T-helper 1 cell treated with Interleukin-12 subunit alpha and Interleukin-12 subunit beta and Interleukin-4 antibody, amounts not matched to agents 30 μg/mL and 1 μg/mL, for 36 hours (primary cell): ENCODE results near the gene SLC6A11.

Source experiments
- H3K27ac Mint-ChIP-seq: one replicate; pipeline ENCODE4 v1.8.0; 2021; ENCODE audit warnings: mild to moderate bottlenecking, mixed read lengths
- H3K27me3 Mint-ChIP-seq: one replicate; pipeline ENCODE4 v1.8.0; 2021; ENCODE audit warnings: low read depth, mixed read lengths
- H3K36me3 Mint-ChIP-seq: one replicate; pipeline ENCODE4 v1.8.0; 2021; ENCODE audit warnings: low read depth, mixed read lengths
- H3K4me1 Mint-ChIP-seq: one replicate; pipeline ENCODE4 v1.8.0; 2021; ENCODE audit warnings: low read depth, mixed read lengths
- H3K4me3 Mint-ChIP-seq: one replicate; pipeline ENCODE4 v1.8.0; 2021; ENCODE audit warnings: mild to moderate bottlenecking, moderate library complexity, mixed read lengths
- H3K9me3 Mint-ChIP-seq: one replicate; pipeline ENCODE4 v1.8.0; 2021; ENCODE audit warnings: mixed read lengths

The SLC6A11 gene

DNA sequence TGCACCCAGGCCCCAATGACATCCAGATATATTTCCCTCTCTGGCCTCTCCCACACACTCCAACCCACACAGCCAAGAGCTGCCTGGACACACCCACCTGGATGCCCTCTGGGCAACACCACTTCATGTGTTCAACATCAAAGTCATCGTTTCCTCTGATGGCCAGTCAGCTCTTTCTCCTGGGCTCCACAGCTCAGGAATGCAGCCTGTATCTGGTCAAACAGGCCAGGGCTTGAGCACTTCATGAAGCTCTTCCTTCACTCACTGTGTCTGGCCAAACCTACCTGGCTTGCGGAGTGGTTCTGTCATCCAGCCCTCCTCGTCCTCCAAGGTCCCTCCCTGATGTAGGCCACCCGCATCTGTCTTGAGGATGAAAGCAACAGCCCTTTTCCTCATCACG lies 35.8 kb upstream of the SLC6A11 start:
- Mint-ChIP-seq H3K4me3 (no peak overlapping the region), H3K27ac (no peak overlapping the region), H3K4me1 (peaks cover 6% of the 10 kb centered on the region), H3K27me3 (no peaks in the 10 kb centered on the region), H3K36me3 (no peaks in the 10 kb centered on the region), H3K9me3 (no peaks in the 10 kb centered on the region)

DNA sequence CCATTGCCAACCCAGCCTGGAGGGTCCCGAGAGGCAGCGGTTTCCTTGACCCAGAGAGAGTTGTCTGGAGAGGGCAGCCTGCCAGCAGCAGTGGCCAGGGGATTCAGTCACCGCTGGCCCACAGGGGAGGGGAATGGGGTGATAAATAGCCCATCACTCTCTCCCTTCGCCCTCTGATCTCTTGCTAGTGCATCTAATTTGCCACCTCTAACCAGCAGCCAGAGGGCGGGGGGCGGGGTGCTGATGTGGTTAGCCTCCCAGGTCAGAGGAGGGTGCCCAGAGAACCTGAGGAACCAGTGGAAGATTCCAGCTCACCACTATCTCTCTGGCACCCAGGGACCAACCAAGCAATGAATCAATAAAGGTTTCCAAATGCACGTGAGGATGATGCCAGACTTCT lies 35.1 kb upstream of the SLC6A11 start:
- H3K9me3 Mint-ChIP-seq, result no peaks in the 10 kb centered on the region
- no peak overlapping the region for H3K27ac Mint-ChIP-seq
- no peaks in the 10 kb centered on the region for H3K36me3 Mint-ChIP-seq
- H3K27me3 Mint-ChIP-seq, result no peaks in the 10 kb centered on the region
- H3K4me3 Mint-ChIP-seq, result no peak overlapping the region
- H3K4me1 Mint-ChIP-seq, result peaks cover 6% of the 10 kb centered on the region

DNA sequence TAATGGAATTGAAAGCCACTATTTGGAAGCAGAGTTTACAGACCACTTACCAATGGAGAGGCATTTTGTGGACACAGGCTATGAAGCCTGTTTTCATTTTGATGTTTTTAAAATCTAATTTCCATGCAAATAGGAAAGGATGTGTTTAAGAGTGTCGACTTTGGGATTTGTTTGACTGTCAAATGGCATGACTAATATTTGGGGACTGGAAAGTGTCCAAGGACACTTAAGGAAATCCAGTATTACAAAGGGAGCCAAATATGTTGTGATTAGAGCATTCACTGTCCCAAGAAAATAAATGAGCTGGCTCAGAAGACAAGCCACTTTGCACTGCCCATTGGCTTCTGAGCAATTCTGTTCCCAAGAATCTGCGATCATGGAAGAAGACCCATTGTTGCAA lies 34.0 kb upstream of the SLC6A11 start:
- peaks cover 6% of the 10 kb centered on the region for H3K4me1 Mint-ChIP-seq
- H3K4me3 Mint-ChIP-seq, result no peak overlapping the region
- no peaks in the 10 kb centered on the region for H3K9me3 Mint-ChIP-seq
- no peak overlapping the region for H3K27ac Mint-ChIP-seq
- no peaks in the 10 kb centered on the region for H3K36me3 Mint-ChIP-seq
- no peaks in the 10 kb centered on the region for H3K27me3 Mint-ChIP-seq

DNA sequence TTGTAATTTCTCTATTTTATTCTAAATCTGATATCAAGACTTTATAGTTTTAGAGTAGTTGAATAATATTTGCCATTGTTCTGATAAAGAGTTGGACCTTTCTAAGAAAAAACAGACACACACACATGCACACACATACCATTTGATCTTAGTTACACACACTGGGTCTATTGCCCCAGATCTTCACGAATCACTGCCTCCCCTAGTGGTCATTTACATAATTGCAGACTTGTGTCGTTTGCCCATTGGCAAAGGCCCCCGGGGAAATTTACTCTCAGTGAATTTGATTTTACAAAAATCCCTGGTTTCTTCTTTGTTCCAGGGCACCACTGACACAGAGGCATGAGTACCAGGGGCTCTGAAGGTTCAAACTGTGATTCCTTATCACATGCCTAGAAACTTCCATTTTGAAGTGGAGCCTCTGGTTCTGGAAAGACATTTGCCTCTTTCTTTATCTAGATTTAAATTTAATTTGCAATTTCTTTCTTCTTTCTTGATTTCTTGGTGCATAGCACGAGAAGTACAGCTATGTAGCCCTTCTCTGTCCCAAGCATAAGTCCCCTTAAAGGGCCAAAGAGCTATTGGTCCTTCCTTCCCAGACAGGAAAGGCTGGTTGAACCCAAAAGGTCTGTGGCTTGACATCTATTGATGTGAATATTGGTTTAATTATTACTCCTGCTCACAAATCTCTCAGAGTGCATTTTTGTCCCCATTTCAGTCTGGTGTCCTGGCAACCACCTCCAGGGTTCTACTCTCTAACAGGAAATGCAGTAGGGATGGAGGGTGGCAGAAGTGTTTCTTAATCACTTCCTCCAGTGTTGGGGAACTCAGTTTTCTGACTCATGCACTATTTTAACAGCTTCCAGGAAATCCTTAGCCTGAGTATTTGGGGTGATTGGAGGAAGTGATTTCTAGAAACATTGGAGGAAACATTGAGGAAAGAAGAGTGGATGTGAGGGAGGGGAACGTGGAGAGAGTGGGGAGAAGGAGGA lies 32.4 kb upstream of the SLC6A11 start:
- Mint-ChIP-seq H3K36me3 (no peaks in the 10 kb centered on the region), H3K9me3 (no peaks in the 10 kb centered on the region), H3K27me3 (peaks cover 7% of the 10 kb centered on the region), H3K4me1 (peaks cover 6% of the 10 kb centered on the region), H3K4me3 (no peak overlapping the region), H3K27ac (no peak overlapping the region)

DNA sequence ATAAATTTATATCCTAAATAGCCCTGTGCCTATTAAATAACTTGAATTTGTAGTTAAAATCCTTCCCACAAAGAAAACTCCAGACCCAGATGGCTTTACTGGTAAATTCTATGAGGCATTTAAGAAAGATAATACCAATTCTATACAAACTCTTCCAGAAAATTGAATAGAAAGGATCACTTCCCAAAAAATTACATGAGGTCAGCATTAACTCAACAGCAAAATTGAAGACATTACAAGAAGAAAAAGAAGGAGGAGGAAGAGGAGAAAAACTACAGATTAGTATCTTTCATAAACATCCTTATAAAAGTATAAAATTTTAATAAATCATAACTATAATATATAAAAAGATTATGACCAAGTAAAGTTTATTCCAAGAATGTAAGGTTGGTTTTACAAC lies 29.4 kb upstream of the SLC6A11 start:
- H3K9me3 Mint-ChIP-seq, result no peaks in the 10 kb centered on the region
- H3K4me3 Mint-ChIP-seq, result no peak overlapping the region
- H3K4me1 Mint-ChIP-seq, result peaks cover 6% of the 10 kb centered on the region
- H3K27ac Mint-ChIP-seq, result no peak overlapping the region
- peaks cover 11% of the 10 kb centered on the region for H3K27me3 Mint-ChIP-seq
- no peaks in the 10 kb centered on the region for H3K36me3 Mint-ChIP-seq

DNA sequence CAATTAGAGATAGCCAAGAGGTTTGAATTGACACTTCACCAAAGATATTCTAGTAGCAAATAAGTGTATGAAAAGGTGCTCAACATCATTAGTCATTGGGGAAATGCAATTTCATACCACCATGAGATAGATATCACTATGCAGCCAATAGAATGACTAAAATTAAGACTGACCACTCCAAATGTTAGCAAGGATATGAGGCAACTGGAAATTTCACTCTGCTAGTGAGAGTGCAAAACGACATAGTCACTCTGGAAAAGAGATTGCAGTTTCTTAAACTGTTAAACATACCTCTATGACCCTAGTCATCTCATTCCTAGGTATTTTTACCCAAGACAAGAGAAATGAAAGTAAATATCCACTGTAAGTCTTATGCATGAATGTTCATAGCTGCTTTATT lies 27.6 kb upstream of the SLC6A11 start:
- Mint-ChIP-seq H3K27me3 (peaks cover 11% of the 10 kb centered on the region), H3K4me1 (peaks cover 6% of the 10 kb centered on the region), H3K27ac (no peak overlapping the region), H3K9me3 (no peaks in the 10 kb centered on the region), H3K4me3 (no peak overlapping the region), H3K36me3 (no peaks in the 10 kb centered on the region)

DNA sequence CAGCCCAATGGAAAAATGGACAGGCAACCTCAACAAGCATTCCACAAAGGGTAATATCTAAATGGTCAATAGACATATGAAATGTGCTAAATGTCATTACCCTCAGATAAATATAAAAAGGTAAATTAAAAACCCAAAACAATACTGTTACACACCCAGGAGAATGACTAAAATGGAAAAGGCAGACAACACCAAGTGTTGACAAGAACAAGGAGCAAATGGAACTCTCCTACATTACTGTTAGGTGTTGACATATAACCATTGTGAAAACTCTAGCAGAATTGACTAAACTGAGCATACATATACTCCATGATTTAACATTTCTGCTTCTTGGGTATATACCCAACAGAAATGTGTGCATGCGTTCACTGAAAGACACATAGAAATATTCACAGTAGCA lies 25.3 kb upstream of the SLC6A11 start:
- Mint-ChIP-seq H3K9me3 (no peaks in the 10 kb centered on the region), H3K4me3 (no peak overlapping the region), H3K27ac (no peak overlapping the region), H3K4me1 (no peaks in the 10 kb centered on the region), H3K27me3 (peaks cover 11% of the 10 kb centered on the region), H3K36me3 (no peaks in the 10 kb centered on the region)

DNA sequence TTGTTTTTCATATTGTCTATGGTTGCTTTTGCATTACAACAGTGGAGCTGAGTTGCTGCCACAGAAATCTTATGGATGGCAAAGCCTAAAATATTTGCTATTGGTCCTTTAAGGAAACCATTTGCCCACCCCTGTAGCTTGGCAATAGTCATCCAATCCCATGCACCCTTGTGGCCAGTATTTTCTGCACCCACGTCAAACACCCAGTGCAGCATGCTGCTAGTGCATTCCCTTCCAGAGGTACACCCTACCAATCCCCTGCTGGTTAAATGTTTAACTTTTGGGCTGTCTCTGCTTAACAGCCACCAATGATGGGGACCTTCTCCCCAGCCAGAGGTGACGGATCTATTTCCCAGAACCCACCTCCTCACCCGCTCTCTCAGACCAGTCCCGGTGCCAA lies 23.8 kb upstream of the SLC6A11 start:
- H3K36me3 Mint-ChIP-seq, result no peaks in the 10 kb centered on the region
- H3K27ac Mint-ChIP-seq, result no peak overlapping the region
- H3K4me3 Mint-ChIP-seq, result no peak overlapping the region
- H3K27me3 Mint-ChIP-seq, result peaks cover 18% of the 10 kb centered on the region
- H3K4me1 Mint-ChIP-seq, result no peaks in the 10 kb centered on the region
- no peaks in the 10 kb centered on the region for H3K9me3 Mint-ChIP-seq

DNA sequence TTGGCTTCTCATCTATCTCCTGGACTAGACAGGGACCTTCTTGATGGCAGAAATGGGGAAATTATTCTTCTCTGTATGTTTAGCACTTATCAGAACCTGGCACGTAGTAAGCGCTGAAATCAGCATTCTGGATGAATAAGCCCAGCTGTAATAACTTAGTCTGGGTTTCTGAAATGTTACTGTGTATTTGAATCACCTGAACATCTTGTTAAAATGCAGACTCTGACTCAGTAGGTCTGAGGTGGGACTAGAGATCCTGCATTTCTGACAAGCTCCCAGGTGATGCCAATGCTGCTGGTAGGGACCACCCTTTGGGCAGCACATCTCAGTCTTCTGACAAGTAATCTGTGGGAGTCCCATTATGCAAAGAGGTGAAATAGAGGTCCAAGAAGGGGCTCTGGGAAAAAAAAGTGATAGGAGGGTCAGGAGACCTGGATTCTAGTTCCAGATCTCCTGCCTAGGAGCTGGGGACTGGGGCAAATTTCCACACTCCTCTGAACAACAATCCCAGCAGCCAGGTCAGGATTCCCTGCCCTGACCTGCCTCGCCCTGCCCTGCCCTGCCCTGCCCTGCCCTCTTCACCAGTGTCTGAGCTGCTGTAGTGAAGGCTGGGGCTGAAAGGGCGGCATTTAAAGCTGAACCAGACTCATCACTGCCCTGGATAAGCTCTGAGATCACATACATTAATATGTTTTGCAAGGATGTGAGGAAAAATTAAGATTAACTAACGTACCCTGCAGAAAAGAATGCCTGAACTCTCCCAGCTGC lies 17.2 kb upstream of the SLC6A11 start:
- H3K4me3 Mint-ChIP-seq, result no peak overlapping the region
- no peak overlapping the region for H3K27ac Mint-ChIP-seq
- H3K4me1 Mint-ChIP-seq, result no peaks in the 10 kb centered on the region
- peaks cover 15% of the 10 kb centered on the region for H3K27me3 Mint-ChIP-seq
- H3K36me3 Mint-ChIP-seq, result no peaks in the 10 kb centered on the region
- H3K9me3 Mint-ChIP-seq, result no peaks in the 10 kb centered on the region

DNA sequence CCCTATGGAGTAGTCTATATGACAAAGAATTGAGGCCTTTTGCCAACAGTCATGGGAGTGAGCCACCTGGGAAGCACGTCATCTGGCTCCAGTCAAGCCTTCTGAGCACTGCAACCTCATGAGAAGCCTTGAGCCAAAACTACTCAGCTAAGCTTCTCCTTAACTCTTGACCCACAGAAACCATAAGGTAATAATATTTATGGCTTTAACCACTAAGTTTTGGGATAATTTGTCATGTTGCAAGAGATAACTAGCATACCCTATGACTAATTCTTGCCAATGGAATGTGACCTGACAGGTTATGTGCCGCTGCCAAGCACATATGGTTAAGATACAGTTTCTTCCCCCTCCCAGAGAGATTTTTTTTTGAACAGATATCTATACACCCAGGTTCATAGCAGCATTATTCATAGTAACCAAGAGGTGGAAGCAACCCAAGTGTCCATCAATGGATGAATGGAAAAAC lies 11.8 kb upstream of the SLC6A11 start:
- Mint-ChIP-seq H3K9me3 (no peaks in the 10 kb centered on the region), H3K27ac (no peak overlapping the region), H3K4me3 (no peak overlapping the region), H3K36me3 (no peaks in the 10 kb centered on the region), H3K4me1 (no peaks in the 10 kb centered on the region), H3K27me3 (no peaks in the 10 kb centered on the region)

DNA sequence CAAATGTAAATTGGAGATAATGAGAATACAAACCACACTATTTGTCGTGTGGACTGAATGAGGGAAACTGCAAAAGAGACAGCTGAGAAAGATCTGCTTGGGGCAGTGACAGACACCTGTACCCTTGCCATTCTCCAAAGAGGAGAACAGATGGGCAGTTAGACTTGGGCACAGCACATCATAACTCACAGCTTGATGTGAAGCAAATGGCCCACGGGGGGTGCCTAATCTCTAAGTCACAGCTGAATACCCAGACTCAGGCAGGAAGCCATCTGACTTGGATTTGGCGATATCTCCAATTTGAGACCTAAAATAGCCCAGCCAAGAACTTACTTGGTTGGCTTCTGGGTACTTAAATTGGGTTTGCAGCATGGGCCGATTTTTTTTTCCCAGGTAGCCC lies 10.0 kb upstream of the SLC6A11 start:
- no peaks in the 10 kb centered on the region for H3K9me3 Mint-ChIP-seq
- H3K4me3 Mint-ChIP-seq, result no peak overlapping the region

DNA sequence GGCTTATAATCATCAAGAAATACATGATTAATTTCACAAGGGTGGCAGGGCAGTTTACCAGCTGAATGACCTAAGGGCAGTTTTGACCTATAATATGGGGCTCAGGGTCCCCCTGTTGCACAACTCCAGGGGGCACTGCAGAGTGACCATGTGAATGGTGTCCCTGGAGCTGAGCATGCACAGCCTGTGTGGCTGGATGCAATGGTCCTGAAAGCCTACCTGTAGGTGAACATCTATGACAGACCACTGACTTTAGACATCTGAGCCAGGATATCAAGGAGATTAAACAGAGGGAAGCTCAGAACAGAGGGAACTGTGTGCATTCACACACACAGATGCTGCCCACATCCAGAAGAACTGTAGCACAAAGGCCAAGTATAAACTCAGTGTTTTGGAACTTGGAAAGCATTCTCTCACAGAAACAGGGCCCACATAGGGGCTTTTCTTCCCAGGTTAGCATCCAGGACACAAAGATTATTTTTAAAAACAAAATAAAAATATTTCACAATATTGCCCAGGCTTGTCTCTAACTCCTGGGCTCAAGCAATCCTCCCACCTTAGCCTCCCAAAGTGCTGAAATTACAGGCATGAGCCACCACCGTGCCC lies 7.8 kb upstream of the SLC6A11 start:
- no peak overlapping the region for H3K27ac Mint-ChIP-seq
- H3K36me3 Mint-ChIP-seq, result no peaks in the 10 kb centered on the region
- no peaks in the 10 kb centered on the region for H3K4me1 Mint-ChIP-seq
- H3K27me3 Mint-ChIP-seq, result peaks cover 2% of the 10 kb centered on the region
- no peaks in the 10 kb centered on the region for H3K9me3 Mint-ChIP-seq
- no peak overlapping the region for H3K4me3 Mint-ChIP-seq

More for the DNA sequence above, 10.0 kb upstream of the SLC6A11 start:
- no peaks in the 10 kb centered on the region for H3K36me3 Mint-ChIP-seq
- no peaks in the 10 kb centered on the region for H3K4me1 Mint-ChIP-seq
- H3K27ac Mint-ChIP-seq, result no peak overlapping the region
- H3K27me3 Mint-ChIP-seq, result no peaks in the 10 kb centered on the region

DNA sequence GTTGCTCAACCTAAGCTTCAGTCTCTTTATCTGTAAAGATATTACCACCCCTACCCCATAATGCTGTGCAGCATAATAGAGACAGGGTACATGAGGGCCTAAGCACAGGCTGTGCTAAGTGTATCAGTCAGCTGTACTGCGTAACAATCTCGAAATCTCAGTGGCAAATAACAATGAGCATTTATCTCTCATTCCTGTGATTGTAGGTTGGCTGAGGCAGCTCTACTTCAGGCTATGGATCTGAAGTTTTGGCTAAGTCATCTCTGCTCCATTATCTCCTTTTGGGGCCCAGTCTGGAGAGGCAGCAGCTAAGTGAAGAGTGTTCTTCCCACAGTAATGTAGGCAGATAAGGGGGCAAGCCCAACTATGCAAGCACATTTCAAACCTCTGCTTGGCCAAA lies 7.1 kb upstream of the SLC6A11 start:
- Mint-ChIP-seq H3K27ac (no peak overlapping the region), H3K4me3 (no peak overlapping the region), H3K4me1 (no peaks in the 10 kb centered on the region), H3K36me3 (no peaks in the 10 kb centered on the region), H3K27me3 (peaks cover 4% of the 10 kb centered on the region), H3K9me3 (no peaks in the 10 kb centered on the region)

DNA sequence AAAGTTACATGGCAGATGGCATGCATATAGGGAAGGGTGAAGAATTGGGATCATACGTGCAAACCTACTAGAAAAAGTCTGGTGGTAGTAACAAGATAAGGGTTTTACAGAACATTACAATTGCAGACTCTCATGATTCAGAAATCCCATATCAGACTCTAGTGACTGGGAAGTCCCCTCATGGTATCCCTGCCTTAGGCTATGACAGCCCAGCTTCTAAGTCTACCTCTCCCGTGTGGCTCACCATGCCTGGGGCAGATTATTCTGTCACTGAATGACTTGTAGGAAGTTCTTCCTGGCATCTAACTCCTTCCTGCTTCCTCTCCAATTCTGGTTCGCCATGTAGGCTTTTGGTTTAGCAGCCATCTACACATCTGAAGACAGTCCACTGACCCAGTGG lies 5.7 kb upstream of the SLC6A11 start:
- H3K36me3 Mint-ChIP-seq, result no peaks in the 10 kb centered on the region
- peaks cover 17% of the 10 kb centered on the region for H3K27me3 Mint-ChIP-seq
- no peaks in the 10 kb centered on the region for H3K9me3 Mint-ChIP-seq

More for the DNA sequence above, 5.7 kb upstream of the SLC6A11 start:
- Mint-ChIP-seq H3K27ac (no peak overlapping the region), H3K4me3 (no peak overlapping the region), H3K4me1 (no peaks in the 10 kb centered on the region)
